ENCODE measurements around the gene ACAP3.

Gene ACAP3

GRCh38 chr1:1344655-1345361 is 37.1 kb upstream of the ACAP3 start:
- peak; percentile 48 for DNase-seq

GRCh38 chr1:1343811-1344421 is 36.2 kb upstream of the ACAP3 start:
- no peak for DNase-seq

- DNase-seq: no peak
Observed at GRCh38 chr1:1342584-1343115, 34.9 kb upstream of the ACAP3 start.

- no peak for DNase-seq
Observed at GRCh38 chr1:1342061-1342562, 34.4 kb upstream of the ACAP3 start.

- no peak for DNase-seq
Observed at GRCh38 chr1:1341549-1342021, 33.9 kb upstream of the ACAP3 start.

- DNase-seq: no peak
Observed at GRCh38 chr1:1340791-1341548, 33.2 kb upstream of the ACAP3 start.

GRCh38 chr1:1340185-1340584 is 32.5 kb upstream of the ACAP3 start:
- DNase-seq: no peak

- DNase-seq: no peak
Observed at GRCh38 chr1:1338278-1338677, 30.5 kb upstream of the ACAP3 start.

GRCh38 chr1:1337793-1338147 is 30.0 kb upstream of the ACAP3 start:
- no peak for DNase-seq

GRCh38 chr1:1336931-1337792 is 29.4 kb upstream of the ACAP3 start:
- no peak for DNase-seq

GRCh38 chr1:1336446-1336845 is 28.7 kb upstream of the ACAP3 start:
- no peak for DNase-seq

GRCh38 chr1:1335792-1336248 is 28.1 kb upstream of the ACAP3 start:
- no peak for DNase-seq

- no peak for DNase-seq
Observed at GRCh38 chr1:1335283-1335682, 27.6 kb upstream of the ACAP3 start.

- no peak for DNase-seq
Observed at GRCh38 chr1:1334835-1335234, 27.1 kb upstream of the ACAP3 start.

- no peak for DNase-seq
Observed at GRCh38 chr1:1333551-1334241, 26.0 kb upstream of the ACAP3 start.

GRCh38 chr1:1332774-1333480 is 25.2 kb upstream of the ACAP3 start:
- DNase-seq: no peak

- DNase-seq: no peak
Observed at GRCh38 chr1:1332031-1332755, 24.5 kb upstream of the ACAP3 start.

GRCh38 chr1:1331068-1331965 is 23.6 kb upstream of the ACAP3 start, which contains the start of gene TAS1R3:
TSS of gene TAS1R3 (plus strand) at chr1:1331280. CDS start at chr1:1331346, 66 bp downstream.
- DNase-seq: no peak

- DNase-seq: no peak
Observed at GRCh38 chr1:1330366-1331067, 22.8 kb upstream of the ACAP3 start.
